IPS DF 6.9 (cell line): Measurements from ENCODE around the gene MUC4.
"Not testable (repeated sequence)": the region's sequence is repeated elsewhere in the genome, so short reads cannot be mapped to it uniquely, and the experiment has no call there.

Experiments used
- DNase-seq: peaks from one replicate; pipeline ENCODE4 v3.0.0-alpha.2; 2013; ENCODE audit warnings: low read depth, low spot score
- H3K27ac ChIP-seq: one replicate; pipeline ENCODE4 v1.5.1; 2013; ENCODE audit warnings: low read length, control low read depth
- H3K27me3 ChIP-seq: 2 replicates; pipeline ENCODE4 v1.6.1; 2013; ENCODE audit warnings: mild to moderate bottlenecking, low read length; ENCODE audit not compliant: control insufficient read depth, insufficient read depth
- H3K36me3 ChIP-seq: 2 replicates; pipeline ENCODE4 v1.6.1; 2013; ENCODE audit warnings: low read length; ENCODE audit not compliant: control insufficient read depth, insufficient read depth
- H3K4me1 ChIP-seq: 2 replicates; pipeline ENCODE4 v1.6.1; 2013; ENCODE audit warnings: low read length; ENCODE audit not compliant: control insufficient read depth, insufficient read depth
- H3K4me3 ChIP-seq: 2 replicates; pipeline ENCODE4 v1.5.1; 2013; ENCODE audit warnings: mild to moderate bottlenecking, low read length
- H3K9me3 ChIP-seq: 2 replicates; pipeline ENCODE4 v1.6.1; 2013; ENCODE audit warnings: low read length, inconsistent platforms; ENCODE audit not compliant: control insufficient read depth, insufficient read depth
- WGBS: extraction: QIAGEN DNeasy Blood & Tissue Kit; methylation state at CpG from one replicate; pipeline ENCODE4 v1.1.7; 2013; ENCODE audit warnings: mixed read lengths, missing lambda C conversion rate; ENCODE audit not compliant: insufficient read length, insufficient coverage; 5-methylcytosine and 5-hydroxymethylcytosine counted together

MUC4 gene

DNA sequence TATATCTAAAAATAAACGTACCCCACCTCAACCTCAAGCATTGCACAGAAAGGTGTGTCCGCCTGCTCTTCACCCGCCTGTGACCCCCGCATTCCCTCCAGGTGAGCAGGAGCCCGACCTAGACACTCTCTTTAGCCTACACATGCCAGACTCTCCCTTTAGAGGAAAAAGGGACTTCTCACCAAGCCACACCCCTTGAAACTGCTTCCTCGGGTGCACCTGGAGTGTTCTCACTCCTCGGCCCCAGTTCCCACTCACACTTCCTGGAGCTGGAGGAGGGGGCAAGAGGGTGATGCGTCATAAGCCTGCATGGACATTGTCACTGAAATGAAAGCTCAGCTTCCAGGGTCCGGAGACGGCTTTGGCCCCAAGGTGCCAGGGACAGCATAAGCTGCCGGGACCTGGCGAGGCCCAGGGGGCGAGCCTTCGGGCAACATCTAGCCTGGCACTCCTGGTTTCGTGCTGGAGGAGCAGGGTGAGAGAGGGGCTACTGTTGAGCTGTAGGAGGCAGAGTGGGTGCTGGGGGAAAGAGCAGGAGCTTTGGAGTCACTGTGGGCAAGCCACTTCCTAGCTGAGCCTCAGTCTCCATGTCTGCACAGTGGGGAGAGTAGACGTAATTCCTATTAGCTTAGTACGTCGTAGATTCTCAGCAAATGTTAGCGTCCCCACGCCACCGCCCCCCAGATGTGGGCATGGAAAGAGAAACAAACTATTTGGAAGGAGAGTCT is 9.8 kb upstream of the MUC4 start:
- no peaks in the 10 kb centered on the region for H3K27me3 ChIP-seq

DNA sequence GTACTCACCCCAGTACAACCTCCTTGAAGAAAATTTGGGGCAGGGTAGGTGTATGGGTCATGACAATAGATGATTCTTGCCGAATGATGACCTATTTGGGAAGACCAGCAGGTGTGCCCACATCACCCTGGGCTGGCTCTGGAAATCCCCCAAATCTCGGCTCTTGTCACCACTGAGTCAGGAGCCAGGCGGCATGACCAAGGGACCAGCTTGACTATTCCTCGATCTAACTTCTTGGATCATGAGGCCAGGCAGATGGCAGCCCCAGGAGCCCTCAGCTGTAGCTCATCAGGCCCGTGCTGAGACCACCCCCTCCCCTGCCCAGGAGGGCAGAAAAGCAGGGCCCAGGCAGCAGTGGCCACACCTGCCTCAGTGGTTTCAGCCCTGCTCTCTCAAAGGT is 9.2 kb upstream of the MUC4 start:
- Histone ChIP-seq H3K9me3 (no peaks in the 10 kb centered on the region), H3K27ac (no peak overlapping the region), H3K27me3 (no peaks in the 10 kb centered on the region), H3K4me3 (no peak overlapping the region), H3K36me3 (no peaks in the 10 kb centered on the region), H3K4me1 (no peaks in the 10 kb centered on the region)
- no CpG with 5 or more reads among the region's 5 CpGs for WGBS
- DNase-seq, result no peak

More for the DNA sequence above, 9.8 kb upstream of the MUC4 start:
- Histone ChIP-seq H3K4me3 (no peak overlapping the region), H3K9me3 (no peaks in the 10 kb centered on the region), H3K27ac (no peak overlapping the region), H3K4me1 (no peaks in the 10 kb centered on the region), H3K36me3 (no peaks in the 10 kb centered on the region)
- no CpG with 5 or more reads among the region's 21 CpGs for WGBS
- no peak for DNase-seq

DNA sequence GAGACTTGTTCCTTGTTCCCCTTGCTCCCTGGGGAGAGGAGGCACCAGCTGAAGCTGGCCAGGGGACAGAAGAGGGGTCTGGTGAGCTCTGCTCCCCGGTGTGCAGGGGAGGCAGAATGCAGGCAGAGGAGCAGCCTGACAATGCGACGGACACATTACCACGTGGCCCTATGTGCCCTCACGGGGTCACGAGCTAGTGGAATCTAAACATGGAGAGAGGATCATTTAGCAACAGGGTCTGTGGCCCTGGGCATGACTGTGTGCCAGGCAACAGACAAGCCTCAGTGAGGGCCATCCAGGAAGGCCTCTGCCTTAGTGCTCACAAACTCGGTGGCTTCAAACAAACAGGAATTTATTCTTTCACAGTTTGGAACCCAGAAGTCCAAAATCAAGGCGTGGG is 8.5 kb upstream of the MUC4 start:
- no CpG with 5 or more reads among the region's 8 CpGs for WGBS
- Histone ChIP-seq H3K4me1 (no peaks in the 10 kb centered on the region), H3K4me3 (no peak overlapping the region), H3K9me3 (no peaks in the 10 kb centered on the region), H3K36me3 (no peaks in the 10 kb centered on the region), H3K27ac (no peak overlapping the region), H3K27me3 (no peaks in the 10 kb centered on the region)
- DNase-seq, result no peak

DNA sequence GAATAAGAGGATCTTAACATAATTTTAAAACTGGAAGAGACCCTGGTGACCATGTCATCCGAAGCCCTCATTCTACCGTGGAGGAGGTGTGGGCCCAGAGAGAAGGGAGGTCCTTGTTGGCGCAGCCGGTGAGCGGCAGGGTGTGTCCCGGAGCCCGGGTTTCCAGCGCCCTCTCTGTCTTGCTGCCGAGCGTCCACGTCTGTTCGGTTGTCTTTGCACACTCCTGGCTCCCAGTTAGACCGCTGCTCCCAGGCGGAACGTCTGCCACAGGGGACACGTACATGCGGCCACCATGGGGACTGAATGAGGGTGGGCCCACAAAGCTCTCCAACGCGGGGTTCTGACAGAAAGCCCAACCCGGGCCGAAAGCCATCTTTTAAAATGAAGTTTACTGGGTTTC is 6.6 kb upstream of the MUC4 start:
- no CpG with 5 or more reads among the region's 21 CpGs for WGBS
- H3K27ac ChIP-seq, result no peak overlapping the region
- no peak overlapping the region for H3K4me3 ChIP-seq
- H3K9me3 ChIP-seq, result no peaks in the 10 kb centered on the region
- no peaks in the 10 kb centered on the region for H3K36me3 ChIP-seq
- no peaks in the 10 kb centered on the region for H3K27me3 ChIP-seq
- no peaks in the 10 kb centered on the region for H3K4me1 ChIP-seq
- DNase-seq, result no peak

DNA sequence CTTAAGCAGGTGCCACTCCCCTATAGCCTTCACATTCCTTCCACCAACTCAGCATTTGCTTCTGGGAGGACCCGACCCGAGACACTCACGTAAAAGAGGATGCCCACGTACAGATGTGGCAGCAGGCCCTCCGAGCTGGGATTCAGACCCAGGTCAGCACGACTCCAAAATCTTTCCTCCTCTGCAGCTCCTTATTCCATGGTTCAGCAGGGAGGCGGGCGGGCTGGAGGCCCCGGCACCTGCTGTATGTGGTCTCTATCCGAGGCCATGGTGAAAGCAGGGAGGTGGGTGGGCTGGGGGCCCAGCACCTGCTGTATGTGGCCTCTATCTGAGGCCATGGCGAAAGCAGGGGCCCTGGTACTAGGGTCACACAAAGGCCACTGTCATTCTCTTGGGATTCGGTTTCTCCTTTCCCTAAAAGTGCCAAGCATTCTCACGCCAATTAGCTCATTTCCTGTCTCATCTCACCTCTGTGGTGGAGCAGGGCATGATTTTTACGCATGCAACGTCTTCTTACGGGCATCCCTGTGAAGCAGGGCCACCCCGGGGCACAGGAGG is 5.9 kb upstream of the MUC4 start:
- no peaks in the 10 kb centered on the region for H3K36me3 ChIP-seq
- no peaks in the 10 kb centered on the region for H3K4me1 ChIP-seq
- no CpG with 5 or more reads among the region's 17 CpGs for WGBS
- no peaks in the 10 kb centered on the region for H3K27me3 ChIP-seq
- H3K27ac ChIP-seq, result no peak overlapping the region
- DNase-seq, result no peak
- H3K9me3 ChIP-seq, result no peaks in the 10 kb centered on the region
- H3K4me3 ChIP-seq, result no peak overlapping the region

DNA sequence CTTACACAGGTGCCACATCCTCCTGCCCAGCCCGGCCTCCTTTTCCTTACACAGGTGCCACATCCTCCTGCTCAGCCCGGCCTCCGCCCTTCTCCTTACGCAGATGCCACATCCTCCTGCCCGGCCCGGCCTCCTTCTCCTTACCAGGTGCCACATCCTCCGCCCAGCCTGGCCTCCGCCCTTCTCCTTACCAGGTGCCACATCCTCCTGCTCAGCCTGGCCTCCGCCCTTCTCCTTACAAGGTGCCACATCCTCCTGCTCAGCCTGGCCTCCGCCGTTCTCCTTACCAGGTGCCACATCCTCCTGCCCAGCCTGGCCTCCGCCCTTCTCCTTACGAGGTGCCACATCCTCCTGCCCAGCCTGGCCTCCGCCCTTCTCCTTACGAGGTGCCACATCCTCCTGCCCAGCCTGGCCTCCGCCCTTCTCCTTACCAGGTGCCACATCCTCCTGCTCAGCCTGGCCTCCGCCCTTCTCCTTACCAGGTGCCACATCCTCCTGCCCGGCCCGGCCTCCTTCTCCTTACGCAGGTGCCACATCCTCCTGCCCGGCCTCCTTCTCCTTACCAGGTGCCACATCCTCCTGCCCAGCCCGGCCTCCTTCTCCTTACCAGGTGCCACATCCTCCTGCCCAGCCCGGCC is 4.7 kb upstream of the MUC4 start:
- not testable (repeated sequence) for H3K36me3 ChIP-seq, H3K4me1 ChIP-seq, H3K4me3 ChIP-seq, DNase-seq, H3K27ac ChIP-seq, H3K9me3 ChIP-seq, H3K27me3 ChIP-seq
- WGBS, result no CpG with 5 or more reads among the region's 23 CpGs

DNA sequence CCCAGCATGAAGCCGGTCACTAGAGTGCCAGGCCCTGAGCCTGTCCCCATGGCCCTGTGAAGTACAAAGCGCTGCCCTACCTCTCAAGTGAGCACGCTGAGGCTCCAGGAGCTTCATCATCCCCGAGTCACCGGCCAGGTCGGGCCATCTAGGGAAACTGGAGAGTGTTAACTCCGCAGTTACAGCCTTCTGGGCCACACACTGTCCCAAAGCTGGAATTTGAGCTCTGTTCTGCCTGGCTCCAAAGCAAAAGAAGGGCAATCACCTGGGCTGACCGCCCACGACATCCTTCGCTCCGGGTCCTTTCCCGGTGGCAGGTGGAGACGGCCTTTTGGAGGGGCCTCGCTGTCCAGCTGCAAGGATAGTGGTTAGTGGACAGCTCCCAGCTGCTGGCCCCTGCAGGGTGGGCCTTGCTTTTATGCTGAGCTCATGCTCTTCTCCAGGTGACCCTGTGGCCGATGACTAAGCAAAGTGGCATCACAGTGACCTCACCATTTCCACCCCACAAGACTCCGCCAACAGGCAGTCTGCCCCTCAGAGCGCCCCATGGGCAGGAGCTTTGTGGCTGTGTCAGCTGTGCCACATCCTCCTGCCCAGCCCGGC is 3.5 kb upstream of the MUC4 start:
- Histone ChIP-seq H3K4me3 (no peak overlapping the region), H3K27me3 (no peaks in the 10 kb centered on the region)

DNA sequence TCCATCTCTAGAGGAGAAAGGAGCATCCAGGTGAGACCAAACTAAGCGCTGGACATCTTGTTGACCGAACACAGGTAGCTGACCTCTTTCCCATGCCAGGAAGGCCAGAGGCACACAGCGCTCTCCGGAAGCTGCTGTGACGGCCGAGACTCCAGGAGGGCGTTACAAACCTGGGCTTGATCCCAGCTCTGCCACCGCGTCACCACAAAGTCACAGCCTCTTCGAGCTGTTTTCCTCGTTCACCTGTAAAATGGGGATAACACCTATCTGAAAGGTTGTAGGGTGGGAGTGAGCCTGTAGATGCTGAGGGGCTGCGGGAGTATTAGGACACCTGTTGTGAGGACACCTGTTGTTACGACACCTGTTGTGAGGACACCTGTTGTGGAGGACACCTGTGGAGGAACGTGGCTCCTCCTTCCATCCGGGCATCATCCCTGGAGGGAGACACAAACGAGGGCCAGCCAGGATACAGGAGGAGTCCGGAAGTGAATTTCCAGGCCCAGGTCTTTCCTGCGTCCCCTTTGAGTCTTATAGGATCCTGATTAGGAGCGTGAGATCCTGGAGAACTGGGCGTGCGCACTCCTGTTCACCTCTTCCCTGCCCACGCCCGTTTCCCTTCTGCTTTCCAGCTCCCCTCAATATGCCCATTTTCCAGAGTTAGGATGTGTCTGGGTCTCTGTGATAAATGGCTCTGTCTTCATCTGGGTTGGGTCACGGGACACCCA is 2.3 kb upstream of the MUC4 start:
- no peak for DNase-seq
- no peak overlapping the region for H3K27ac ChIP-seq
- no peaks in the 10 kb centered on the region for H3K27me3 ChIP-seq
- no CpG with 5 or more reads among the region's 24 CpGs for WGBS
- no peaks in the 10 kb centered on the region for H3K36me3 ChIP-seq
- no peak overlapping the region for H3K4me3 ChIP-seq
- peaks cover 10% of the 10 kb centered on the region for H3K4me1 ChIP-seq
- no peaks in the 10 kb centered on the region for H3K9me3 ChIP-seq

More for the DNA sequence above, 3.5 kb upstream of the MUC4 start:
- Histone ChIP-seq H3K4me1 (peaks cover 6% of the 10 kb centered on the region), H3K27ac (no peak overlapping the region), H3K36me3 (no peaks in the 10 kb centered on the region), H3K9me3 (no peaks in the 10 kb centered on the region)
- WGBS, result no CpG with 5 or more reads among the region's 18 CpGs
- DNase-seq, result no peak

DNA sequence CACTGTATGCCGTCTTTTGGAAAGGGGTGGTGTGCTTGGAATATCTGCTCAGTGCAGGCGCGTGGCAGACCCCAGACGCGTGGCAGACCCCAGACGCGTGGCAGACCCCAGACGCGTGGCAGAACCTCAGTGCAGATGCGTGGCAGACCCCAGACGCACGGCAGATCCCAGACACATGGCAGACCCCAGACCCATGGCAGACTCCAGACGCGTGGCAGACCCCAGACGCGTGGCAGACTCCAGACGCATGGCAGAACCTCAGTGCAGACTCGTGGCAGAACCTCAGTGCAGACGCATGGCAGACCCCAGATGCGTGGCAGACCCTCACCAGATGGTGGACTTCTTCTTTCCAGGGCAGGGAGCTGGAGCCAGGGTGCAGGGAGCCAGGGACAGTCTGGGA is 637 bp upstream of the MUC4 start:
- Histone ChIP-seq H3K36me3 (no peaks in the 10 kb centered on the region), H3K27ac (no peak overlapping the region), H3K9me3 (no peaks in the 10 kb centered on the region), H3K4me1 (peaks cover 12% of the 10 kb centered on the region), H3K4me3 (no peak overlapping the region), H3K27me3 (no peaks in the 10 kb centered on the region)
- no CpG with 5 or more reads among the region's 20 CpGs for WGBS
- no peak for DNase-seq

DNA sequence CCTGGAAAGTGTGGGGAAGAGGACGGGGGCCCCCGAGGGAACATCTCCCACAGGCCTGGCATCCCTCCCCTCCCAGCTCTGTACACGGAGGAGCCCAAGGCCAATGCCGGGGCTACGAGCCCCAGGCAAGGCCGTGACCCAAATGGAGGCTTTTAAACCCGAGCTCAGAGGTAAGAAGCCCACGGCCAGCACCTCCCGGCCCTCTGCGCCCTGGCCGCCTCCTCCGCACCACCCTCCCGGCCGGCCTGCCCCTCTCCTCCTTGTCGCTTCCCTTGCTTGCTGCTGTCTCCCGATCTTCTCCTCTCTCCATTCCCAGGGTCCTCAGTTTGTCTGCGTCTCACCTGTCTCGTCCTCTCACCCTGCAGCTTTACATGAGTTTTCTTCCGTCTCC is 1.3 kb downstream of the MUC4 start:
- Histone ChIP-seq H3K27me3 (no peaks in the 10 kb centered on the region), H3K4me1 (peaks cover 15% of the 10 kb centered on the region), H3K36me3 (no peaks in the 10 kb centered on the region), H3K9me3 (no peaks in the 10 kb centered on the region), H3K27ac (no peak overlapping the region), H3K4me3 (no peak overlapping the region)
- WGBS, result no CpG with 5 or more reads among the region's 19 CpGs
- DNase-seq, result no peak
